ENCODE data around the gene SPAG8. TPM values are rescaled to one million over a fixed set of nuclear protein-coding genes. Genes with fewer than 3 reads are reported as not detected.

The SPAG8 gene
- total and polyA plus RNA-seq, 9 of the 15 experiments (the other 6 are each of a cell fraction or from before 2014, with no cell fraction given), result 0.03 to 0.47 (median 0.21) TPM

- ChIA-PET POLR2A (interaction anchor here (0.6 kb wide), 1 partner anchor 56 kb away, joined by 3 read pairs; no protein-coding TSS in a partner anchor), CTCF (ENCODE audit: low intra/inter-chr PET ratio) (interaction anchor here (2.8 kb wide), 1 partner anchor 90 kb away, joined by 28 read pairs; no protein-coding TSS in a partner anchor)
- Histone ChIP-seq H3K4me2 (ENCODE audit: insufficient read depth, low read length) (no peak overlapping the region), H4K20me1 (replicated peaks; ENCODE audit: control insufficient read depth, insufficient read depth, low read length) (no peaks in the 10 kb centered on the region), H3K79me2 (ENCODE audit: control insufficient read depth, insufficient read depth, low read length) (no peaks in the 10 kb centered on the region), H2AFZ (ENCODE audit: low read depth, low read length) (no peak overlapping the region), H3K4me1 (replicated peaks in 1 of 2; ENCODE audit: control insufficient read depth in 2 of 2, insufficient read depth in 2 of 2, low read length in 2 of 2) (peaks cover 9 to 12% of the 10 kb centered on the region in 2 experiments; a peak in 4 of 5 replicates), H3K27me3 (ENCODE audit: control insufficient read depth in 2 of 2, insufficient read depth in 2 of 2, low read length in 2 of 2) (no peaks in the 10 kb centered on the region), H3K36me3 (ENCODE audit: control insufficient read depth, insufficient read depth, low read length) (peaks cover 14% of the 10 kb centered on the region; the same call in 2 of the 3 replicates), H3K27ac (ENCODE audit: extremely low read depth, low read depth, low read length) (no peak overlapping the region), H3K4me3 (no peak overlapping the region), H3K9me1 (ENCODE audit: control insufficient read depth, insufficient read depth, low read length) (no peaks in the 10 kb centered on the region), H3K9ac (ENCODE audit: insufficient read depth in 1 of 2, low read depth in 2 of 2, low read length in 2 of 2) (no peak overlapping the region), H3K9me3 (replicated peaks; ENCODE audit: control insufficient read depth, insufficient read depth, low read depth, low read length) (no peaks in the 10 kb centered on the region)
- intact Hi-C loops (cut with micrococcal nuclease) (no loop called here), in situ Hi-C loops (cut with MboI) (loop anchor here (10.0 kb wide), 1 partner anchor 93 kb away; no protein-coding TSS in a partner anchor)
- BruUV-seq (replicated peaks), result no TSS peak
- no peak for TF ChIP-seq SMARCC2 (IDR thresholded peaks at IDR 0.05; ENCODE audit: low read depth)
- no peak for TF ChIP-seq SREBF1 (IDR thresholded peaks at IDR 0.05; ENCODE audit: borderline replicate concordance, low read depth, low read length)
- TF ChIP-seq ZBTB34 (CRISPR knock-in tag; IDR thresholded peaks at IDR 0.05), result no peak
- TF ChIP-seq MTA2 (IDR thresholded peaks at IDR 0.05; ENCODE audit: low read depth), result no peak
- TF ChIP-seq, protein P1, sequence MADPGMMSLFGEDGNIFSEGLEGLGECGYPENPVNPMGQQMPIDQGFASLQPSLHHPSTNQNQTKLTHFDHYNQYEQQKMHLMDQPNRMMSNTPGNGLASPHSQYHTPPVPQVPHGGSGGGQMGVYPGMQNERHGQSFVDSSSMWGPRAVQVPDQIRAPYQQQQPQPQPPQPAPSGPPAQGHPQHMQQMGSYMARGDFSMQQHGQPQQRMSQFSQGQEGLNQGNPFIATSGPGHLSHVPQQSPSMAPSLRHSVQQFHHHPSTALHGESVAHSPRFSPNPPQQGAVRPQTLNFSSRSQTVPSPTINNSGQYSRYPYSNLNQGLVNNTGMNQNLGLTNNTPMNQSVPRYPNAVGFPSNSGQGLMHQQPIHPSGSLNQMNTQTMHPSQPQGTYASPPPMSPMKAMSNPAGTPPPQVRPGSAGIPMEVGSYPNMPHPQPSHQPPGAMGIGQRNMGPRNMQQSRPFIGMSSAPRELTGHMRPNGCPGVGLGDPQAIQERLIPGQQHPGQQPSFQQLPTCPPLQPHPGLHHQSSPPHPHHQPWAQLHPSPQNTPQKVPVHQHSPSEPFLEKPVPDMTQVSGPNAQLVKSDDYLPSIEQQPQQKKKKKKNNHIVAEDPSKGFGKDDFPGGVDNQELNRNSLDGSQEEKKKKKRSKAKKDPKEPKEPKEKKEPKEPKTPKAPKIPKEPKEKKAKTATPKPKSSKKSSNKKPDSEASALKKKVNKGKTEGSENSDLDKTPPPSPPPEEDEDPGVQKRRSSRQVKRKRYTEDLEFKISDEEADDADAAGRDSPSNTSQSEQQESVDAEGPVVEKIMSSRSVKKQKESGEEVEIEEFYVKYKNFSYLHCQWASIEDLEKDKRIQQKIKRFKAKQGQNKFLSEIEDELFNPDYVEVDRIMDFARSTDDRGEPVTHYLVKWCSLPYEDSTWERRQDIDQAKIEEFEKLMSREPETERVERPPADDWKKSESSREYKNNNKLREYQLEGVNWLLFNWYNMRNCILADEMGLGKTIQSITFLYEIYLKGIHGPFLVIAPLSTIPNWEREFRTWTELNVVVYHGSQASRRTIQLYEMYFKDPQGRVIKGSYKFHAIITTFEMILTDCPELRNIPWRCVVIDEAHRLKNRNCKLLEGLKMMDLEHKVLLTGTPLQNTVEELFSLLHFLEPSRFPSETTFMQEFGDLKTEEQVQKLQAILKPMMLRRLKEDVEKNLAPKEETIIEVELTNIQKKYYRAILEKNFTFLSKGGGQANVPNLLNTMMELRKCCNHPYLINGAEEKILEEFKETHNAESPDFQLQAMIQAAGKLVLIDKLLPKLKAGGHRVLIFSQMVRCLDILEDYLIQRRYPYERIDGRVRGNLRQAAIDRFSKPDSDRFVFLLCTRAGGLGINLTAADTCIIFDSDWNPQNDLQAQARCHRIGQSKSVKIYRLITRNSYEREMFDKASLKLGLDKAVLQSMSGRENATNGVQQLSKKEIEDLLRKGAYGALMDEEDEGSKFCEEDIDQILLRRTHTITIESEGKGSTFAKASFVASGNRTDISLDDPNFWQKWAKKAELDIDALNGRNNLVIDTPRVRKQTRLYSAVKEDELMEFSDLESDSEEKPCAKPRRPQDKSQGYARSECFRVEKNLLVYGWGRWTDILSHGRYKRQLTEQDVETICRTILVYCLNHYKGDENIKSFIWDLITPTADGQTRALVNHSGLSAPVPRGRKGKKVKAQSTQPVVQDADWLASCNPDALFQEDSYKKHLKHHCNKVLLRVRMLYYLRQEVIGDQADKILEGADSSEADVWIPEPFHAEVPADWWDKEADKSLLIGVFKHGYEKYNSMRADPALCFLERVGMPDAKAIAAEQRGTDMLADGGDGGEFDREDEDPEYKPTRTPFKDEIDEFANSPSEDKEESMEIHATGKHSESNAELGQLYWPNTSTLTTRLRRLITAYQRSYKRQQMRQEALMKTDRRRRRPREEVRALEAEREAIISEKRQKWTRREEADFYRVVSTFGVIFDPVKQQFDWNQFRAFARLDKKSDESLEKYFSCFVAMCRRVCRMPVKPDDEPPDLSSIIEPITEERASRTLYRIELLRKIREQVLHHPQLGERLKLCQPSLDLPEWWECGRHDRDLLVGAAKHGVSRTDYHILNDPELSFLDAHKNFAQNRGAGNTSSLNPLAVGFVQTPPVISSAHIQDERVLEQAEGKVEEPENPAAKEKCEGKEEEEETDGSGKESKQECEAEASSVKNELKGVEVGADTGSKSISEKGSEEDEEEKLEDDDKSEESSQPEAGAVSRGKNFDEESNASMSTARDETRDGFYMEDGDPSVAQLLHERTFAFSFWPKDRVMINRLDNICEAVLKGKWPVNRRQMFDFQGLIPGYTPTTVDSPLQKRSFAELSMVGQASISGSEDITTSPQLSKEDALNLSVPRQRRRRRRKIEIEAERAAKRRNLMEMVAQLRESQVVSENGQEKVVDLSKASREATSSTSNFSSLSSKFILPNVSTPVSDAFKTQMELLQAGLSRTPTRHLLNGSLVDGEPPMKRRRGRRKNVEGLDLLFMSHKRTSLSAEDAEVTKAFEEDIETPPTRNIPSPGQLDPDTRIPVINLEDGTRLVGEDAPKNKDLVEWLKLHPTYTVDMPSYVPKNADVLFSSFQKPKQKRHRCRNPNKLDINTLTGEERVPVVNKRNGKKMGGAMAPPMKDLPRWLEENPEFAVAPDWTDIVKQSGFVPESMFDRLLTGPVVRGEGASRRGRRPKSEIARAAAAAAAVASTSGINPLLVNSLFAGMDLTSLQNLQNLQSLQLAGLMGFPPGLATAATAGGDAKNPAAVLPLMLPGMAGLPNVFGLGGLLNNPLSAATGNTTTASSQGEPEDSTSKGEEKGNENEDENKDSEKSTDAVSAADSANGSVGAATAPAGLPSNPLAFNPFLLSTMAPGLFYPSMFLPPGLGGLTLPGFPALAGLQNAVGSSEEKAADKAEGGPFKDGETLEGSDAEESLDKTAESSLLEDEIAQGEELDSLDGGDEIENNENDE (IDR thresholded peaks at IDR 0.05; ENCODE audit: low read depth, low read length), result no peak
- FAIRE-seq (no peak), DNase-seq (ENCODE audit: extremely low read depth in 1 of 4, low spot score in 3 of 4) (no peak), ATAC-seq (no peak)
- 93% methylated on average over 12 of the region's 34 CpGs for WGBS (ENCODE audit: insufficient coverage, low coverage, missing lambda C conversion rate)
Observed at GRCh38 chr9:35792024-35792813, 19.8 kb downstream of the SPAG8 start.

Measured in K562 (cell line).